Parathyroid adenoma (tissue), 2 donors: ENCODE data around the gene PLCL2.

ENCODE experiments used
- H2AFZ ChIP-seq: fragments of 300-600 bp; sonication (generic); one replicate; pipeline ENCODE4 v1.7.0; 2017; ENCODE audit warnings: antibody characterized with exemption, mild to moderate bottlenecking
- H3K27ac ChIP-seq: fragments of 300-600 bp; sonication (generic); one replicate; pipeline ENCODE4 v1.7.0; 2017
- H3K27me3 ChIP-seq: fragments of 300-600 bp; sonication (generic); one replicate; pipeline ENCODE4 v1.7.0; 2017; ENCODE audit warnings: low read length; ENCODE audit not compliant: control insufficient read depth, insufficient read depth
- H3K36me3 ChIP-seq: fragments of 300-600 bp; sonication (generic); one replicate; pipeline ENCODE4 v1.7.0; 2017; ENCODE audit warnings: low read length; ENCODE audit not compliant: control insufficient read depth, insufficient read depth
- H3K4me1 ChIP-seq: fragments of 300-600 bp; sonication (generic); one replicate; pipeline ENCODE4 v1.7.0; 2017; ENCODE audit warnings: control low read depth
- H3K4me2 ChIP-seq: fragments of 300-600 bp; sonication (generic); one replicate; pipeline ENCODE4 v1.7.0; 2017; ENCODE audit warnings: low read length
- H3K4me3 ChIP-seq: fragments of 300-600 bp; sonication (generic); one replicate; pipeline ENCODE4 v1.7.0; 2017; ENCODE audit warnings: low read depth, low read length
- H3K79me2 ChIP-seq: fragments of 300-600 bp; sonication (generic); one replicate; pipeline ENCODE4 v1.7.0; 2017; ENCODE audit warnings: control low read depth
- H3K9ac ChIP-seq: fragments of 300-600 bp; sonication (generic); one replicate; pipeline ENCODE4 v1.7.0; 2017; ENCODE audit warnings: mild to moderate bottlenecking
- H3K9me3 ChIP-seq: fragments of 300-600 bp; sonication (generic); one replicate; pipeline ENCODE4 v1.7.0; 2017; ENCODE audit warnings: low read length; ENCODE audit not compliant: control insufficient read depth
- CTCF ChIP-seq: fragments of 300-600 bp; sonication (generic); IDR thresholded peaks from one replicate; pipeline ENCODE4 v1.7.0; 2017; ENCODE audit warnings: antibody characterized with exemption, mild to moderate bottlenecking
- donor health status: primary hyperparathyroidism.

The PLCL2 gene

DNA sequence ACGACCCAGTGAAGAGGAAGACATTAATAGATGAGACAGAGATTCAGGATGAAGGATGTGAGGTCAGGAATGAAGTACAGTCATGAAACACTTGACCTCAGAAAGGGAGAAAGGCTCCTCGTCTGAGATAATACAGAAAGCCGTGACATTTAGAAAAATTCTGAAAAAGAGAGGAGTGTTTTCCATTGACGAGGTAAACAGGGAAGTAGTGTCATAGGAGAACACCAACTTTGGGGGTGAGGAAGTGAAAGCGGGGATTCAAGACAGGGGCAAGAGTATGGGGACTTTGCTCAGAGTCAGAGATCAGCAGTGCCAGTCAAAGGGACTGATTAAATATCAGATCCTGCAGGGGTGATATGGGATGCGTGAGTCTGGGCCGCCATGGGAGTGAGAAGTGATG, 160.9 kb downstream of the PLCL2 start:
- TF ChIP-seq CTCF = no peak
- Histone ChIP-seq H3K9ac (no peak overlapping the region), H2AFZ (no peak overlapping the region), H3K4me3 (no peak overlapping the region), H3K27ac (no peak overlapping the region), H3K27me3 (no peaks in the 10 kb centered on the region), H3K4me1 (no peaks in the 10 kb centered on the region), H3K9me3 (no peaks in the 10 kb centered on the region), H3K36me3 (no peaks in the 10 kb centered on the region), H3K79me2 (no peaks in the 10 kb centered on the region), H3K4me2 (no peak overlapping the region)

DNA sequence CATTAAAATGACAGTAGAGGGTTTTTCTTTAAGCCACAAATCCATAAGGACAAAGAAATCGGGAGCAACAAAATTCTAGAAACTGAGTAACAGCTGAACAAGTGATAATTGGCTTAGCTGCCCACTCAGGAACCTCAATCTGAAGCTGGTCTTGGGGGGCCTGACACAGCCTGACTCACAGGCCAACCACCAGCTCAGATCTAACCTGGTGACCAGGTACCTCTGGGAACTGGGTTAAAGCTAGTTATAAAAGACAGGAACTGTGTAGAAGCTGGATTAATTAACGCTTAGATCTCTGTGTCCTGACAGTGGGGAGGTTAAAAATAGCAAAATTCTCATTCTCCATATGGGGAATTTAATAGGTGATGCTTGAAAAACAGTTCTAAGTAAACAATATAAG, 161.9 kb downstream of the PLCL2 start:
- H3K27me3 ChIP-seq = no peaks in the 10 kb centered on the region
- no peak for TF ChIP-seq CTCF
- no peaks in the 10 kb centered on the region for H3K36me3 ChIP-seq

GRCh38 chr3:17047162-17047561, 162.4 kb downstream of the PLCL2 start:
- no peak overlapping the region for H2AFZ ChIP-seq
- H3K27ac ChIP-seq = no peak overlapping the region
- no peaks in the 10 kb centered on the region for H3K9me3 ChIP-seq
- no peaks in the 10 kb centered on the region for H3K36me3 ChIP-seq
- H3K4me2 ChIP-seq = no peak overlapping the region
- no peaks in the 10 kb centered on the region for H3K4me1 ChIP-seq
- no peak for TF ChIP-seq CTCF
- H3K9ac ChIP-seq = no peak overlapping the region
- no peak overlapping the region for H3K4me3 ChIP-seq
- H3K79me2 ChIP-seq = no peaks in the 10 kb centered on the region
- no peaks in the 10 kb centered on the region for H3K27me3 ChIP-seq

More for the DNA sequence above, 161.9 kb downstream of the PLCL2 start:
- Histone ChIP-seq H3K9me3 (no peaks in the 10 kb centered on the region), H3K4me1 (no peaks in the 10 kb centered on the region), H3K4me3 (no peak overlapping the region), H3K27ac (no peak overlapping the region), H2AFZ (no peak overlapping the region), H3K79me2 (no peaks in the 10 kb centered on the region), H3K4me2 (no peak overlapping the region), H3K9ac (no peak overlapping the region)

DNA sequence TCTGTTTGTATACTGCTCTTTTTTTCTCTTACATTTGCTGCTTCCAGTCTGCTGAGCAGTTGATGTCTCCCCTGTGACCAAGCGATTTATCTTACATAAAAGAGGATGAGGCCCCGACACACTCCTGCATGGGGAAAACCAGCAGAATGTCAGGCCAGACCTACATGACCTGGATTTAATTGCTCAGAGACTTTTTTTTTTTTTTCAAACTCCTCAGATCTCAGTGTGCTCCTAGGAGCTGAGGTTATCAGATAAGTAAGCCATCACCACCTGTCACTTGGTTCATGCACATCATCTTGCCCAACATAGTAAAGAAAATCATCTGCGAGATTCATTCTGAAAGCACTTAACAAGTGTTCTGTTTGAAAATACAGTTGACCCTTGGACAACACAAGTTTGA, 163.1 kb downstream of the PLCL2 start:
- Histone ChIP-seq H3K4me2 (no peak overlapping the region), H3K27me3 (no peaks in the 10 kb centered on the region), H3K79me2 (no peaks in the 10 kb centered on the region), H3K4me1 (no peaks in the 10 kb centered on the region), H3K9me3 (no peaks in the 10 kb centered on the region), H3K4me3 (no peak overlapping the region), H2AFZ (no peak overlapping the region), H3K9ac (no peak overlapping the region), H3K27ac (no peak overlapping the region), H3K36me3 (no peaks in the 10 kb centered on the region)
- no peak for TF ChIP-seq CTCF

- Histone ChIP-seq H3K4me1 (no peaks in the 10 kb centered on the region), H3K4me2 (no peak overlapping the region), H3K27ac (no peak overlapping the region), H3K79me2 (no peaks in the 10 kb centered on the region), H3K9me3 (no peaks in the 10 kb centered on the region), H2AFZ (no peak overlapping the region), H3K36me3 (no peaks in the 10 kb centered on the region), H3K9ac (no peak overlapping the region), H3K4me3 (no peak overlapping the region), H3K27me3 (no peaks in the 10 kb centered on the region)
- no peak for TF ChIP-seq CTCF
Observed at GRCh38 chr3:17050071-17050470, 165.3 kb downstream of the PLCL2 start.
